Measurements from ENCODE around the gene RSBN1L. TPM values are rescaled to one million over a fixed set of nuclear protein-coding genes. Genes with fewer than 3 reads are reported as not detected.
"Not testable (repeated sequence)": the region's sequence is repeated elsewhere in the genome, so short reads cannot be mapped to it uniquely, and the experiment has no call there.

RSBN1L gene
- polyA plus RNA-seq, 1 donor (not counting 4 experiments of a cell fraction or from before 2014, with no cell fraction given), result 9.6 TPM

DNA sequence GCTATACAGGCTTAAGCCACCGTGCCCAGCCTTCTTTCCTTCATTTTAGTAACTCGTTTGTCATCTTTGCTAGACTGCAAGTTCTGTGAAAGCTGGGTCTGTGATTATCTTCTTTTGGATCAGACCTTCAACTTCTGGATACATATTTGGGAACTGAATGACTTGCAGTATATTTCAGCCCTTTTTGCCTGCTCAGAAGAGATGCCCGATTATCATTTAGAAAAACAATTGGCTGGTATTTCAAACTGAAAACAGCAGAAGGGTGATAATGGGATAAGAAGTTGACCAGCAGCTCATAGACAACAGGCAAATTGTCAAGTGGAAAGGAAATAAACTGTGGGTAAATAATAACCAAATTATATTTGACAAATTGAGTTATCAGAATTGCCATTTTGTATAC lies 14.6 kb downstream of the RSBN1L start:
- Histone ChIP-seq H3K27me3 (ENCODE audit: control insufficient read depth, extremely low read depth, insufficient read depth, low read length) (no peaks in the 10 kb centered on the region), H3K4me2 (ENCODE audit: control insufficient read depth, extremely low read depth, insufficient read depth, low read depth, low read length) (no peak overlapping the region), H3K36me3 (ENCODE audit: control insufficient read depth in 2 of 2, extremely low read depth in 1 of 2, insufficient read depth in 2 of 2, low read length in 2 of 2) (no peaks in the 10 kb centered on the region), H3K9me1 (ENCODE audit: control insufficient read depth, extremely low read depth, insufficient read depth, low read length) (no peaks in the 10 kb centered on the region), H3K27ac (ENCODE audit: control insufficient read depth, insufficient read depth, low read length) (no peak overlapping the region), H3K79me2 (ENCODE audit: control insufficient read depth, insufficient read depth, low read length) (peaks cover 52% of the 10 kb centered on the region), H2AFZ (ENCODE audit: control insufficient read depth, low read length) (no peak overlapping the region), H3K9ac (ENCODE audit: control insufficient read depth, extremely low read depth, insufficient read depth, low read length) (no peak overlapping the region), H4K20me1 (ENCODE audit: control insufficient read depth, extremely low read depth, insufficient read depth, low read length) (no peaks in the 10 kb centered on the region), H3K9me3 (ENCODE audit: control insufficient read depth, low read depth, low read length) (no peaks in the 10 kb centered on the region), H3K4me3 (ENCODE audit: control insufficient read depth in 2 of 3, extremely low read depth in 1 of 3, insufficient read depth in 2 of 3, low read depth in 1 of 3, low read length in 3 of 3) (no peak overlapping the region), H3K4me1 (ENCODE audit: control insufficient read depth, extremely low read depth, insufficient read depth, low read length) (no peaks in the 10 kb centered on the region)
- FAIRE-seq (no peak), DNase-seq (ENCODE audit: low read depth, low spot score) (no peak)
- TF ChIP-seq, protein P1, sequence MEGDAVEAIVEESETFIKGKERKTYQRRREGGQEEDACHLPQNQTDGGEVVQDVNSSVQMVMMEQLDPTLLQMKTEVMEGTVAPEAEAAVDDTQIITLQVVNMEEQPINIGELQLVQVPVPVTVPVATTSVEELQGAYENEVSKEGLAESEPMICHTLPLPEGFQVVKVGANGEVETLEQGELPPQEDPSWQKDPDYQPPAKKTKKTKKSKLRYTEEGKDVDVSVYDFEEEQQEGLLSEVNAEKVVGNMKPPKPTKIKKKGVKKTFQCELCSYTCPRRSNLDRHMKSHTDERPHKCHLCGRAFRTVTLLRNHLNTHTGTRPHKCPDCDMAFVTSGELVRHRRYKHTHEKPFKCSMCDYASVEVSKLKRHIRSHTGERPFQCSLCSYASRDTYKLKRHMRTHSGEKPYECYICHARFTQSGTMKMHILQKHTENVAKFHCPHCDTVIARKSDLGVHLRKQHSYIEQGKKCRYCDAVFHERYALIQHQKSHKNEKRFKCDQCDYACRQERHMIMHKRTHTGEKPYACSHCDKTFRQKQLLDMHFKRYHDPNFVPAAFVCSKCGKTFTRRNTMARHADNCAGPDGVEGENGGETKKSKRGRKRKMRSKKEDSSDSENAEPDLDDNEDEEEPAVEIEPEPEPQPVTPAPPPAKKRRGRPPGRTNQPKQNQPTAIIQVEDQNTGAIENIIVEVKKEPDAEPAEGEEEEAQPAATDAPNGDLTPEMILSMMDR (optimal IDR thresholded peaks at IDR 0.05 in 1 of 3, IDR thresholded peaks at IDR 0.05 in 1 of 3, conservative IDR thresholded peaks at IDR 0.05 in 1 of 3; ENCODE audit: extremely low read depth in 1 of 3, insufficient read depth in 2 of 3, low read length in 3 of 3), result no peak
- no peak for TF ChIP-seq EZH2 (IDR thresholded peaks at IDR 0.05; ENCODE audit: low read length)
- dilution Hi-C loops (cut with MboI; ENCODE audit: extremely low pct_ligation_motif_present, low sequenced_read_pairs), result no loop called here

DNA sequence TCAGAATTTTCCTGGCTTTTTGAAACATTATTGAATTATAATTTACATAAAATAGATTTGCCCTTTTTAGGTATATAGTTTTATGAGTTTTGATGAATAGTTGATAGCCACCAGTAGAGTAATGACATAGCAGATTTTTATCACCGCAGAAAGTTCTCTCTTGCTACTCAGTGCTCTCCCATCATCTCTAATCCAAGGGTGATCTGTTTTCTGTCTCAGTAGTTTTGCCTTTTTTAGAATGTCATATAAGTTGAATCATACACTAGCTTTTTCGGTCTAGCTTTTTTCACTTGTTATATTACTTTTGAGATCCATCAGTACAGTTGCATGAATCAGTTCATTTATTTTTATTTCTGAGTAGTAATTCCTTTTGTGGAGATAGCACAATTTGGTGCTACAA lies 17.9 kb downstream of the RSBN1L start:
- dilution Hi-C loops (cut with MboI; ENCODE audit: extremely low pct_ligation_motif_present, low sequenced_read_pairs), result no loop called here
- TF ChIP-seq, protein P1 (optimal IDR thresholded peaks at IDR 0.05 in 1 of 3, IDR thresholded peaks at IDR 0.05 in 1 of 3, conservative IDR thresholded peaks at IDR 0.05 in 1 of 3; ENCODE audit: extremely low read depth in 1 of 3, insufficient read depth in 2 of 3, low read length in 3 of 3), result no peak
- no peak for TF ChIP-seq EZH2 (IDR thresholded peaks at IDR 0.05; ENCODE audit: low read length)
- H3K4me2 ChIP-seq (ENCODE audit: control insufficient read depth, extremely low read depth, insufficient read depth, low read depth, low read length), result no peak overlapping the region
- peaks cover 0 to 2% of the 10 kb centered on the region in 2 experiments for H3K36me3 ChIP-seq (ENCODE audit: control insufficient read depth in 2 of 2, extremely low read depth in 1 of 2, insufficient read depth in 2 of 2, low read length in 2 of 2)
- FAIRE-seq (no peak), DNase-seq (ENCODE audit: low read depth, low spot score) (no peak)
- no peak overlapping the region for H3K9ac ChIP-seq (ENCODE audit: control insufficient read depth, extremely low read depth, insufficient read depth, low read length)
- no peak overlapping the region for H3K27ac ChIP-seq (ENCODE audit: control insufficient read depth, insufficient read depth, low read length)
- H3K27me3 ChIP-seq (ENCODE audit: control insufficient read depth, extremely low read depth, insufficient read depth, low read length), result no peaks in the 10 kb centered on the region
- no peaks in the 10 kb centered on the region for H3K9me3 ChIP-seq (ENCODE audit: control insufficient read depth, low read depth, low read length)
- H2AFZ ChIP-seq (ENCODE audit: control insufficient read depth, low read length), result no peak overlapping the region
- H3K9me1 ChIP-seq (ENCODE audit: control insufficient read depth, extremely low read depth, insufficient read depth, low read length), result no peaks in the 10 kb centered on the region
- H4K20me1 ChIP-seq (ENCODE audit: control insufficient read depth, extremely low read depth, insufficient read depth, low read length), result no peaks in the 10 kb centered on the region
- H3K4me3 ChIP-seq (ENCODE audit: control insufficient read depth in 2 of 3, extremely low read depth in 1 of 3, insufficient read depth in 2 of 3, low read depth in 1 of 3, low read length in 3 of 3), result no peak overlapping the region
- peaks cover 53% of the 10 kb centered on the region for H3K79me2 ChIP-seq (ENCODE audit: control insufficient read depth, insufficient read depth, low read length)
- H3K4me1 ChIP-seq (ENCODE audit: control insufficient read depth, extremely low read depth, insufficient read depth, low read length), result peaks cover 2% of the 10 kb centered on the region

DNA sequence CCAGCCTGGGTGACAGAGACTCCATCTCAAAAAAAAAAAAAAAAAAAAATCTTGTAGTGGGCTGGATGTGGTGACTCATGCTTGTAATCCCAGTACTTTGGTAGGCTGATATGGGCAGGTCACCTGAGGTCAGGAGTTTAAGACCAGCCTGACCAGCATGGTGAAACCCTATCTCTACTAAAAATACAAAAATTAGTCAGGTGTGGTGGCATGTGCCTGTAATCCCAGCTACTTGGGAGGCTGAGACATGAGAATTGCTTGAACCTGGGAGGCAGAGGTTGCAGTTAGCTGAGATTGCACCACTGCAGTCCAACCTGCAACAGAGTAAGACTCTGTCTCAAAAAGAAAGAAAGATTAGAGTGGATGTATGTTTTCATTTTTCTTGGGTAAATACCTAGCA lies 18.7 kb downstream of the RSBN1L start:
- H2AFZ ChIP-seq (ENCODE audit: control insufficient read depth, low read length); H3K9me3 ChIP-seq (ENCODE audit: control insufficient read depth, low read depth, low read length); H3K27ac ChIP-seq (ENCODE audit: control insufficient read depth, insufficient read depth, low read length); H3K4me2 ChIP-seq (ENCODE audit: control insufficient read depth, extremely low read depth, insufficient read depth, low read depth, low read length); dilution Hi-C loops (cut with MboI; ENCODE audit: extremely low pct_ligation_motif_present, low sequenced_read_pairs); H3K4me1 ChIP-seq (ENCODE audit: control insufficient read depth, extremely low read depth, insufficient read depth, low read length); H3K27me3 ChIP-seq (ENCODE audit: control insufficient read depth, extremely low read depth, insufficient read depth, low read length); DNase-seq (ENCODE audit: low read depth, low spot score); H3K4me3 ChIP-seq (ENCODE audit: control insufficient read depth in 2 of 3, extremely low read depth in 1 of 3, insufficient read depth in 2 of 3, low read depth in 1 of 3, low read length in 3 of 3); H3K9me1 ChIP-seq (ENCODE audit: control insufficient read depth, extremely low read depth, insufficient read depth, low read length); H4K20me1 ChIP-seq (ENCODE audit: control insufficient read depth, extremely low read depth, insufficient read depth, low read length); H3K9ac ChIP-seq (ENCODE audit: control insufficient read depth, extremely low read depth, insufficient read depth, low read length); FAIRE-seq; H3K36me3 ChIP-seq (ENCODE audit: control insufficient read depth in 2 of 2, extremely low read depth in 1 of 2, insufficient read depth in 2 of 2, low read length in 2 of 2): not testable (repeated sequence)
- H3K79me2 ChIP-seq (ENCODE audit: control insufficient read depth, insufficient read depth, low read length), result peaks cover 52% of the 10 kb centered on the region

Data from keratinocyte (primary cell).